Hematopoietic multipotent progenitor cell treated with erythropoietin and hydrocortisone succinate and interleukin-3 and kit ligand, for 15 days (in vitro differentiated cells): ENCODE data around the gene BAD.
A peak's percentile ranks its signal among the peaks of the same experiment; 100 is the strongest.

ENCODE experiments used
- DNase-seq: peaks from one replicate; pipeline ENCODE4 v3.0.0-alpha.2; 2015; ENCODE audit warnings: low spot score

The BAD gene

GRCh38 chr11:64244107-64244506, 40.4 kb downstream of the BAD start:
- no peak for DNase-seq

- no peak for DNase-seq
These were observed 41.1 kb downstream of the BAD start for GRCh38 chr11:64243236-64243854.

- no peak for DNase-seq
These were observed 42.7 kb downstream of the BAD start for GRCh38 chr11:64241491-64242374.

GRCh38 chr11:64241241-64241490, 43.3 kb downstream of the BAD start:
- peak; percentile 99 for DNase-seq

- DNase-seq: peak; percentile 98
These were observed 43.8 kb downstream of the BAD start, which contains the start of gene FKBP2 for GRCh38 chr11:64240435-64241240. Gene FKBP2, plus strand, starts transcription at chr11:64241095. Its CDS starts 1,293 bp downstream, at chr11:64242388.

- DNase-seq: no peak
These were observed 44.6 kb downstream of the BAD start for GRCh38 chr11:64239662-64240434.

- DNase-seq: no peak
These were observed 45.5 kb downstream of the BAD start for GRCh38 chr11:64238999-64239398.

- no peak for DNase-seq
These were observed 46.4 kb downstream of the BAD start for GRCh38 chr11:64238076-64238475.

- DNase-seq: no peak
These were observed 46.9 kb downstream of the BAD start for GRCh38 chr11:64237484-64237951.

- no peak for DNase-seq
These were observed 48.9 kb downstream of the BAD start for GRCh38 chr11:64235437-64236161.

GRCh38 chr11:64234647-64235379, 49.7 kb downstream of the BAD start:
- DNase-seq: no peak

GRCh38 chr11:64233913-64234586, 50.4 kb downstream of the BAD start, which contains the start of gene VEGFB:
Gene VEGFB, plus strand, starts transcription at chr11:64234584. Its CDS starts 250 bp downstream, at chr11:64234834.
- DNase-seq: no peak

- DNase-seq: no peak
These were observed 51.5 kb downstream of the BAD start for GRCh38 chr11:64232967-64233315.

GRCh38 chr11:64232182-64232966, 52.1 kb downstream of the BAD start:
- DNase-seq: no peak

GRCh38 chr11:64231546-64231945, 52.9 kb downstream of the BAD start:
- DNase-seq: no peak

GRCh38 chr11:64230985-64231365, 53.5 kb downstream of the BAD start:
- no peak for DNase-seq

- DNase-seq: peak; percentile 85
These were observed 54.1 kb downstream of the BAD start, which contains the start of gene DNAJC4 for GRCh38 chr11:64230171-64230984. Gene DNAJC4, plus strand, starts transcription at chr11:64230548. Its CDS starts 307 bp downstream, at chr11:64230855.

GRCh38 chr11:64229744-64230170, 54.7 kb downstream of the BAD start:
- DNase-seq: no peak
